Measurements from ENCODE around the gene CDC37L1. TPM values are rescaled to one million over a fixed set of nuclear protein-coding genes. Genes with fewer than 3 reads are reported as not detected.

Gene CDC37L1
- total RNA-seq, 2 donors from 2014 or later, result 9.0 to 11.7 TPM

Other genes with a start within 250 kb of the CDC37L1 start
- under 1 TPM in 1 of 2 donors, not detected in 1; 0.14 TPM for gene SLC1A1, start 189.1 kb upstream of the CDC37L1 start, total RNA-seq
- gene PLPP6, start 17.3 kb upstream of the CDC37L1 start, total RNA-seq, result 1 to 10 TPM; 3.8 to 5.9 TPM
- gene SPATA6L, start 13.1 kb upstream of the CDC37L1 start, total RNA-seq, result 1 to 10 TPM in 1 of 2 donors, under 1 TPM in 1; 0.78 to 2.6 TPM
- 10 to 100 TPM; 23.2 to 25.4 TPM for gene AK3, start 61.6 kb downstream of the CDC37L1 start, total RNA-seq
- gene RCL1, start 113.4 kb downstream of the CDC37L1 start, total RNA-seq, result 10 to 100 TPM; 18.6 to 31.9 TPM